GM23248 (cell line): ENCODE data around the gene MRPL40. TPM values are rescaled to one million over a fixed set of nuclear protein-coding genes. Genes with fewer than 3 reads are reported as not detected.

Experiments used
- DNase-seq: peaks from one replicate; pipeline ENCODE4 v3.0.0-alpha.2; 2015
- H2AFZ ChIP-seq: fragments of 200-600 bp; sonication (generic); 2 replicates; pipeline ENCODE4 v1.6.1; 2016; ENCODE audit warnings: antibody characterized with exemption
- H3F3A ChIP-seq: fragments of 200-600 bp; sonication (generic); 2 replicates; pipeline ENCODE4 v1.6.1; 2016; ENCODE audit warnings: mild to moderate bottlenecking, antibody characterized with exemption, mixed run types; ENCODE audit not compliant: insufficient read depth
- H3K27ac ChIP-seq: fragments of 200-600 bp; sonication (generic); 2 replicates; pipeline ENCODE4 v1.5.1; 2016; ENCODE audit warnings: mild to moderate bottlenecking
- H3K27me3 ChIP-seq: fragments of 200-600 bp; sonication (generic); replicated peaks from 2 replicates; pipeline ENCODE4 v1.6.1; 2016; ENCODE audit warnings: mild to moderate bottlenecking; ENCODE audit not compliant: insufficient read depth
- H3K36me3 ChIP-seq: fragments of 200-600 bp; sonication (generic); 2 replicates; pipeline ENCODE4 v1.6.1; 2016; ENCODE audit warnings: low read depth, mild to moderate bottlenecking
- H3K4me1 ChIP-seq: fragments of 200-600 bp; sonication (generic); 2 replicates; pipeline ENCODE4 v1.6.1; 2016; ENCODE audit warnings: mild to moderate bottlenecking; ENCODE audit not compliant: insufficient read depth
- H3K4me2 ChIP-seq: fragments of 200-600 bp; sonication (generic); one replicate; pipeline ENCODE4 v1.6.1; 2016; ENCODE audit warnings: mild to moderate bottlenecking; ENCODE audit not compliant: unreplicated experiment
- H3K4me3 ChIP-seq: fragments of 200-600 bp; sonication (generic); 2 replicates; pipeline ENCODE4 v1.5.1; 2016; ENCODE audit warnings: mild to moderate bottlenecking
- H3K79me2 ChIP-seq: fragments of 200-600 bp; sonication (generic); 2 replicates; pipeline ENCODE4 v1.6.1; 2016; ENCODE audit warnings: mild to moderate bottlenecking; ENCODE audit not compliant: insufficient read depth
- H3K9ac ChIP-seq: fragments of 200-600 bp; sonication (generic); 2 replicates; pipeline ENCODE4 v1.6.1; 2016; ENCODE audit warnings: mild to moderate bottlenecking
- H3K9me2 ChIP-seq: fragments of 200-600 bp; sonication (generic); 2 replicates; pipeline ENCODE4 v1.6.1; 2016; ENCODE audit warnings: mixed run types, mild to moderate bottlenecking, moderate library complexity; ENCODE audit not compliant: insufficient read depth
- H3K9me3 ChIP-seq: fragments of 200-600 bp; sonication (generic); one replicate; pipeline ENCODE4 v1.6.1; 2017; ENCODE audit warnings: low read depth
- H4K20me1 ChIP-seq: fragments of 200-600 bp; sonication (generic); 2 replicates; pipeline ENCODE4 v1.6.0; 2016; ENCODE audit not compliant: insufficient read depth
- EZH2 ChIP-seq: fragments of 200-600 bp; sonication (generic); IDR thresholded peaks from 2 replicates; pipeline ENCODE4 v1.6.1; 2018; ENCODE audit warnings: antibody characterized with exemption, mild to moderate bottlenecking; ENCODE audit not compliant: insufficient read depth, poor library complexity, severe bottlenecking
- EZH2phosphoT487 ChIP-seq: fragments of 200-600 bp; sonication (generic); IDR thresholded peaks from 2 replicates; pipeline ENCODE4 v1.6.1; 2018; ENCODE audit warnings: antibody characterized with exemption, moderate library complexity, mild to moderate bottlenecking, low read depth; ENCODE audit not compliant: insufficient read depth
- WGBS, 2 experiments: methylation state at CpG; one replicate each; pipeline ENCODE4 v1.1.6; 2015 to 2017; ENCODE audit warnings: low lambda C conversion rate in 2 of 2, low coverage in 1 of 2; ENCODE audit errors: missing lambda C conversion rate in 2 of 2; 5-methylcytosine and 5-hydroxymethylcytosine counted together
- in situ Hi-C: fragments of 300-500 bp; cut with MboI; formaldehyde crosslinking; loops from 2 replicates; pipeline ENCODE4 v1.15.0; 2020
- polyA plus RNA-seq: library from polyadenylated mRNA; unstranded; fragments of >200 nt; fragmentation: Nextera tagmentation; extraction: Ambion mirVana; gene quantifications from 2 replicates; pipeline ENCODE4 v1.2.1, GENCODE V29; 2016
- total RNA-seq: library from RNA; depleted of rRNA; stranded (reverse); fragments of >200 nt; shearing (Covaris generic); gene quantifications from 2 replicates; pipeline ENCODE4 v1.2.3, GENCODE V29; 2014

MRPL40 gene
- total and polyA plus RNA-seq, 2 experiments from 2014 or later: 37.6 to 81.9 TPM

DNA sequence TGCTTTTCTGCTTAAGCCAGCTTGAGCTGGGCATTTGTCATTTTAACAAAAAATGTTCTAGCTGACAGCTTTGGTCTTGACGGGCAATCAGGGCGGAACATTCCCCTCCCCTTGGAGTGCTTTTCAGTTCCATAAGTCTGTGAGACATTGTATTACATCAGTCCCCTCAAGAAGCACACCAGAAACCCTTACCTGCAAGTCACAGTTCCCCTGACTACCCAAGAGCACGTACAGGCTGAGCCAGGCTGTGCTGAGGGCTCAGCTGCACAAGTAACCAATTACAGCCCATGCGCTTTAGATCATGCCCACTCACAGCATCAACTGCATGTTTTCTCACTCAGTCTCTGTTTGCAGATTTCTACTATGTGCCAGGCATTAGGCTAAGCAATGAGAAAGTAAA lies 19.9 kb upstream of the MRPL40 start:
- H3K4me2 ChIP-seq: no peak overlapping the region
- TF ChIP-seq EZH2phosphoT487: no peak
- TF ChIP-seq EZH2: no peak
- H3K36me3 ChIP-seq: peaks cover 20% of the 10 kb centered on the region
- H3K27ac ChIP-seq: no peak overlapping the region
- peaks cover 12% of the 10 kb centered on the region; the same call in 1 of the 2 replicates for H4K20me1 ChIP-seq
- H3K27me3 ChIP-seq: no peaks in the 10 kb centered on the region
- no peak overlapping the region for H3K9ac ChIP-seq
- 85 to 86% methylated on average over 4 of the region's 4 CpGs for WGBS, 2 experiments
- in situ Hi-C loops: loop anchor here (10.0 kb wide), 1 partner anchor 58 kb away; no protein-coding TSS in a partner anchor
- no peak overlapping the region for H3K4me3 ChIP-seq
- peaks cover 89% of the 10 kb centered on the region for H3K79me2 ChIP-seq
- DNase-seq: no peak
- H3K4me1 ChIP-seq: no peaks in the 10 kb centered on the region
- H3F3A ChIP-seq: no peaks in the 10 kb centered on the region
- H3K9me2 ChIP-seq: no peaks in the 10 kb centered on the region
- no peaks in the 10 kb centered on the region for H3K9me3 ChIP-seq
- H2AFZ ChIP-seq: no peak overlapping the region

DNA sequence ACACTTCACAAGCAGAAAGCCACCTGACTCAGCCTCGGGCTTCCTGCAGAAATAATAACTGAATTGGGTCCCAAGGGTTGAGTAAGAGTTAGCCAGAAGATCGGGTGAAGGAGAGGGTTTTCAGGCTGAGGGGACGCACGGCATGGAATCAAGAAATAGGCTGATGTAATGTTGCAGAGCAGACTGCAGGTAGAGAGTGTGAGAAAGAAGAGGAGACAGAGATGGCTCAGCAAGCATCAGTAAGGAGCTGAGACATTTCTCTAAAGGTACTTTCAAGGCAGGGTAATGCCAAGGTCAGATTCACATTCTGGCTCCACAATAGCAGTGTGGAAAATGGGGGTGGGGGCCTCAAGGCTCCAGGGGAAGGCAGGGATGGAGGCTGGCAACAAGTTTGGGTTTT lies 19.4 kb upstream of the MRPL40 start:
- Histone ChIP-seq H3K9me2 (no peaks in the 10 kb centered on the region), H3K9ac (no peak overlapping the region), H3K79me2 (peaks cover 93% of the 10 kb centered on the region), H2AFZ (no peak overlapping the region), H3K27me3 (no peaks in the 10 kb centered on the region), H3F3A (no peaks in the 10 kb centered on the region), H3K4me1 (no peaks in the 10 kb centered on the region), H3K27ac (no peak overlapping the region), H4K20me1 (peaks cover 12% of the 10 kb centered on the region), H3K9me3 (no peaks in the 10 kb centered on the region), H3K4me3 (no peak overlapping the region), H3K4me2 (no peak overlapping the region), H3K36me3 (peaks cover 16% of the 10 kb centered on the region; the same call in 1 of the 2 replicates)
- 86 to 93% methylated on average over 4 of the region's 4 CpGs for WGBS, 2 experiments
- TF ChIP-seq EZH2phosphoT487 (no peak), EZH2 (no peak)
- DNase-seq: no peak
- in situ Hi-C loops: loop anchor here (10.0 kb wide), 1 partner anchor 58 kb away; no protein-coding TSS in a partner anchor

- H4K20me1 ChIP-seq: peaks cover 12% of the 10 kb centered on the region
- in situ Hi-C loops: loop anchor here (10.0 kb wide), 1 partner anchor 64 kb away; no protein-coding TSS in a partner anchor
- DNase-seq: no peak
These were observed 13.3 kb upstream of the MRPL40 start for GRCh38 chr22:19419086-19419463.

DNA sequence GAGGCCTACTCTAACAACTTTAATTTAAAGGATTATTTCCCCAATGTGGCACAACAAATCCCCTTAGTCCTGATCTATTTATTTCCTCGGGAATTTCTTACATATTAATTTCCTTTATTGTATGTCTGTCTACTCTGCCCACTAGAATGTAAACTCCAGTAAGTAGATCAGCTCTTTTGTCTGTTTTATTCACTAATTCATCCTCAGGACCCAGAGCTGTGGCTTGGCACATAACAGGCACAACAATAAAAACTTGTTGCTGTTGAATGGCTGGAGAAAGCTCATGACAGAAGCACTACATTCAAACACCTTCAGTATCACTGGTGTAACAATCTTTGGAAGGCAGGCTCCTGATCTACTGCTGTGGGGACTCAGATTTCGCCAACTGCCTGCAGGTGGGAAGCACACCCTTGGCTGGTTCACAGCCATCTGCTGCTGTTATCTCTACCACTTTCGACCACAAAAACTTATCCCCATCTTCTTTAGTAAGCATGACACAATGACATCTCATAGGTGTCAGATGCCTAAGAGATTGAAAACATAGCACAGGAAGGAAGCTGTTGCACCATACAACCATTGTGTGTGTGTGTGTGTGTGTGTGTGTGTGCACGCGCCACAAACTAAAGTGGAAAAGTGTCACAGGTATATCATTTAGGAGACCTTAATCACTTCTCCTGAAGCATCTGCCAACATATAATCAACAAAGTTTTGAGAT lies 12.7 kb upstream of the MRPL40 start:
- no peak overlapping the region for H3K9ac ChIP-seq
- H3K9me3 ChIP-seq: no peaks in the 10 kb centered on the region
- no peaks in the 10 kb centered on the region for H3F3A ChIP-seq
- WGBS, 2 experiments: 95 to 99% methylated on average over 5 of the region's 5 CpGs
- H3K9me2 ChIP-seq: no peaks in the 10 kb centered on the region
- TF ChIP-seq EZH2phosphoT487 (no peak), EZH2 (no peak)
- H3K36me3 ChIP-seq: 0 out of 2 replicates have a peak, but pooled peaks cover 5% of the 10 kb centered on the region
- peaks cover 12% of the 10 kb centered on the region for H4K20me1 ChIP-seq
- in situ Hi-C loops: loop anchor here (10.0 kb wide), 1 partner anchor 65 kb away; no protein-coding TSS in a partner anchor
- no peak overlapping the region for H2AFZ ChIP-seq
- no peak for DNase-seq
- H3K4me1 ChIP-seq: peaks cover 3% of the 10 kb centered on the region; the same call in 1 of the 2 replicates
- H3K79me2 ChIP-seq: peaks cover 100% of the 10 kb centered on the region
- no peaks in the 10 kb centered on the region for H3K27me3 ChIP-seq
- H3K27ac ChIP-seq: no peak overlapping the region
- H3K4me3 ChIP-seq: no peak overlapping the region
- H3K4me2 ChIP-seq: no peak overlapping the region

More at GRCh38 chr22:19419086-19419463, 13.3 kb upstream of the MRPL40 start:
- Histone ChIP-seq H2AFZ (no peak overlapping the region), H3K9ac (no peak overlapping the region), H3K79me2 (peaks cover 100% of the 10 kb centered on the region), H3K27me3 (no peaks in the 10 kb centered on the region), H3K9me3 (no peaks in the 10 kb centered on the region), H3K4me2 (no peak overlapping the region), H3K9me2 (no peaks in the 10 kb centered on the region), H3K36me3 (0 out of 2 replicates have a peak, but pooled peaks cover 5% of the 10 kb centered on the region), H3K27ac (no peak overlapping the region), H3K4me1 (peaks cover 3% of the 10 kb centered on the region; the same call in 1 of the 2 replicates), H3F3A (no peaks in the 10 kb centered on the region), H3K4me3 (no peak overlapping the region)
- no peak for TF ChIP-seq EZH2phosphoT487
- no peak for TF ChIP-seq EZH2
- WGBS, 2 experiments: 86 to 87% methylated on average over 5 of the region's 5 CpGs
